ENCODE results near the gene RBM11.
A peak's percentile ranks its signal among the peaks of the same experiment; 100 is the strongest.
"Not testable (repeated sequence)": the region's sequence is repeated elsewhere in the genome, so short reads cannot be mapped to it uniquely, and the experiment has no call there.

Gene RBM11, protein sequence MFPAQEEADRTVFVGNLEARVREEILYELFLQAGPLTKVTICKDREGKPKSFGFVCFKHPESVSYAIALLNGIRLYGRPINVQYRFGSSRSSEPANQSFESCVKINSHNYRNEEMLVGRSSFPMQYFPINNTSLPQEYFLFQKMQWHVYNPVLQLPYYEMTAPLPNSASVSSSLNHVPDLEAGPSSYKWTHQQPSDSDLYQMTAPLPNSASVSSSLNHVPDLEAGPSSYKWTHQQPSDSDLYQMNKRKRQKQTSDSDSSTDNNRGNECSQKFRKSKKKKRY

DNA sequence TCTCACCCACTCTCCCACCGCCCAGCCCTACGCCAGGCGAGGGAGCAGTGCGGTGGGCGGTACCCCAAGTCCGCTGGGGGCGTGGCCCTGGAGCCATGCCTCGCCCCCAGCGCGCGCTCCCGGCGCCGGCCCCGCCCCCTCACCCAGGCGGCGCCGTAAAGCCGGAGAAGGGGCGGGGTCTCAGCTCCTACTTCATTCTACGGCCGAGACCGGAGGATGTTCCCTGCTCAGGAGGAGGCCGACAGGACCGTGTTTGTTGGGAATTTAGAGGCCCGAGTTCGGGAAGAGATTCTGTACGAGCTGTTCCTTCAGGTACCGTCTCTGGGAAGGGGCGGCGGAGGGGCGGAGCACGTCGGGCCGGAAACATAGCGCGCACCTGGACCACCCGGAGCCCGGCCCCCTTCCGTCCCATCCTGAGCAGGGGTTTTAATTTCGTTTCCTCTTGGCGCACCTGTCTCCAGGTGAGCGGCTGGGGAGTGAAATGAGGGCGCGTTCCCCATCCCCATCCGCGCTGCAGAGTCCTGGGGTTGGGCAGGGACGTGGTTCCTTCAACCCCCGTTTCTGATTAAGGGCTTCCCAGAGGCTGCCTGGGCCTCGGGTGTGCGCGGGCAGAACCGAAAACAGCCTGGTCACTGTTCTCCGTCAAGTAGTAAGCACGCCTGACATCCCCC is at the start of gene RBM11:
RBM11 (plus strand) TSS at position 187 of the 671 bp plus-strand sequence; CDS start at position 217, 30 bp downstream.
- Mint-ChIP-seq H3K27ac (no peak within 1 kb of the TSS), H3K9me3 (no peaks in the 10 kb centered on the region), H3K4me3 (peak within 1 kb of the TSS; percentile 82 to 90 (median 90)), H3K36me3 (ENCODE audit: low read depth) (no peaks in the 10 kb centered on the region), H3K4me1 (no peaks in the 10 kb centered on the region), H3K27me3 (ENCODE audit: low read depth) (peaks cover 19% of the 10 kb centered on the region)
- no peak for TF ChIP-seq CTCF (IDR thresholded peaks at IDR 0.05; ENCODE audit: unreplicated experiment in 3 of 3)

DNA sequence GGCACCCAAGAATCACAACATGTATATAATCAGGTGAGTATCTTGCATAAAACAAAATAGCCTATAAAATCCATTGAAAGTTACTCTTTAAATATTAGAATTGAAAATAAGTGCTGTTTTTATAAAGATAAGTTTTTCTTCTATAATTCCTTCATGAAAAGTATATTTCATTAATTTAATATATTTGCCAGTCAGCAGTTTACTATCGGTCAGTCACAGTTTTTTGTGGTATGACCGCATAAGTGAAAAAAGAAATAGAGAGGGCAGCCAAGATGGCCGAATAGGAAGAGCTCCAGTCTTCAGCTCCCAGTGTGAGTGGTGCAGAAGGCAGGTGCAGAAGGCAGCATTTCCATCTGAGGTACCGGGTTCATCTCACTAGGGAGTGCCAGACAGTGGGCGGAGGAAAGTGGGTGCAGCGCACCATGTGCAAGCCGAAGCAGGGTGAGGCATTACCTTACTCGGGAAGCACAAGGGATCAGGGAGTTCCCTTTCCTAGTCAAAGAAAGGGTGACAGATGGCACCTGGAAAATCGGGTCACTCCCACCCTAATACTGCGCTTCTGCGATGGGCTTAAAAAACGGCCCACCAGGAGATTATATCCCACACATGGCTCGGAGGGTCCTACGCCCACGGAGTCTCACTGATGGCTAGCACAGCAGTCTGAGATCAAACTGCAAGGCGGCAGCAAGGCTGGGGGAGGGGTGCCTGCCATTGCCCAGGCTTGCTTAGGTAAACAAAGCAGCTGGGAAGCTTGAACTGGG is 49.3 kb upstream of the RBM11 start:
- H3K36me3 Mint-ChIP-seq (ENCODE audit: low read depth); H3K4me1 Mint-ChIP-seq; H3K27me3 Mint-ChIP-seq (ENCODE audit: low read depth); H3K9me3 Mint-ChIP-seq; H3K4me3 Mint-ChIP-seq; H3K27ac Mint-ChIP-seq: not testable (repeated sequence)

GRCh38 chr21:14206222-14206621 is 9.7 kb upstream of the RBM11 start:
- no peak for TF ChIP-seq CTCF (IDR thresholded peaks at IDR 0.05; ENCODE audit: unreplicated experiment in 3 of 3)
- Mint-ChIP-seq H3K27me3 (ENCODE audit: low read depth) (no peaks in the 10 kb centered on the region), H3K4me1 (no peaks in the 10 kb centered on the region), H3K36me3 (ENCODE audit: low read depth) (no peaks in the 10 kb centered on the region), H3K27ac (no peak overlapping the region), H3K9me3 (peaks cover 1% of the 10 kb centered on the region), H3K4me3 (no peak overlapping the region)

DNA sequence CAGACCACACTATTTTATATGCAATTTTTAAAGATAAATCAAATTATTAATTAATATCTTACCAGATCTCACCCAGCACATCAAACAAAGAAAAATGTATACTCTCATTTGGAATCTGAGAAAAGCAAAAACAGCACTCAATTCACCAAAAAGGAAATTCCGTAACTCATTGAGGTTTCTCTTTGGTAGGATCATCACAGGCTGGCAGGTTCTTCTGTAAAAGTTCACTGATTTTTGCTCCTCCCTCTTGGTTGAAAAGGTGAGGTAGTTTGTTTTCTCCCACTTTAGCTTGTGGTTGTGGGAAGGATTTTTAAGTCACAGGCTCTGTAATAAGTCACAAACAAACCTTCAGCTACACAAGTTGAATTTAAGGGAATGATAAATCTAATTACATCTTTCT is 5.2 kb upstream of the RBM11 start, which contains the start of gene LIPI:
LIPI (minus strand) TSS at position 218 of the 400 bp plus-strand sequence; CDS start at position 108, 110 bp downstream.
- Mint-ChIP-seq H3K4me1 (no peaks in the 10 kb centered on the region), H3K36me3 (ENCODE audit: low read depth) (no peaks in the 10 kb centered on the region), H3K27me3 (ENCODE audit: low read depth) (peaks cover 7% of the 10 kb centered on the region), H3K27ac (no peak within 1 kb of the TSS), H3K4me3 (no peak within 1 kb of the TSS), H3K9me3 (no peaks in the 10 kb centered on the region)
- no peak for TF ChIP-seq CTCF (IDR thresholded peaks at IDR 0.05; ENCODE audit: unreplicated experiment in 3 of 3)

- Mint-ChIP-seq H3K9me3 (no peaks in the 10 kb centered on the region), H3K27me3 (ENCODE audit: low read depth) (peaks cover 16% of the 10 kb centered on the region), H3K27ac (no peak overlapping the region), H3K36me3 (ENCODE audit: low read depth) (no peaks in the 10 kb centered on the region), H3K4me1 (no peaks in the 10 kb centered on the region), H3K4me3 (peak overlapping the region in 1 of 3 experiments; percentile 5)
- TF ChIP-seq CTCF (IDR thresholded peaks at IDR 0.05; ENCODE audit: unreplicated experiment in 3 of 3), result no peak
These were observed 2.8 kb upstream of the RBM11 start for GRCh38 chr21:14213164-14213563.

DNA sequence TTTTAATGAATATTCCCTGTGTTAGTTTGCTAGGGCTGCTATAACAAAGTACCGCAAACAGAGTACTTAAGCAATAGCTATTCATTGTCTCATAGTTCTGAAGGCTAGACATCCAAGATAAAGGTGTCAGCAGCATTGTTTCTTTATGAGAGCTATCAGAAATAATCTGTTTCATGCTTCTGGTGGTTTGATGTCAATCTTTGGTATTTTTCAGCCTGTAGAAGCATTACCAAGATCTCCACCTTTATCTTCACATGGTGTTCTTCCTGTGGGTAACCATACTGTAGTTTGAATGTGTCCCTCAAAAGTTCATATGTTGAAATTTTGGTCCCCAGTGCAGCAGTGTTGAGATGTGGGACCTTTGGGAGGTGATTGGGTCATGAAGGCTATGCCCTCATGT is 7.4 kb downstream of the RBM11 start:
- Mint-ChIP-seq H3K9me3 (peaks cover under 1% of the 10 kb centered on the region), H3K4me3 (no peak overlapping the region), H3K27me3 (ENCODE audit: low read depth) (peaks cover 2% of the 10 kb centered on the region), H3K36me3 (ENCODE audit: low read depth) (peaks cover 3% of the 10 kb centered on the region), H3K4me1 (no peaks in the 10 kb centered on the region), H3K27ac (no peak overlapping the region)
- no peak for TF ChIP-seq CTCF (IDR thresholded peaks at IDR 0.05; ENCODE audit: unreplicated experiment in 3 of 3)

Data from nephron (organoid).